ENCODE data around the gene GALNT10.

GALNT10 gene

GRCh38 chr5:154220625-154221024, 30.1 kb downstream of the GALNT10 start:
- TF ChIP-seq ARNT (IDR thresholded peaks at IDR 0.05) (no peak), SUZ12 (IDR thresholded peaks at IDR 0.05) (no peak), FOXA1 (IDR thresholded peaks at IDR 0.05) (no peak), ELF4 (IDR thresholded peaks at IDR 0.05) (no peak), TARDBP (IDR thresholded peaks at IDR 0.05) (no peak), HDGF (IDR thresholded peaks at IDR 0.05; ENCODE audit: borderline replicate concordance) (no peak), PKNOX1 (IDR thresholded peaks at IDR 0.05) (no peak), ZNF384 (IDR thresholded peaks at IDR 0.05) (no peak), FOXK2 (IDR thresholded peaks at IDR 0.05) (no peak), L3MBTL2 (conservative IDR thresholded peaks at IDR 0.05) (no peak), CTBP1 (IDR thresholded peaks at IDR 0.05; ENCODE audit: borderline replicate concordance) (no peak), NFRKB (IDR thresholded peaks at IDR 0.05) (no peak), LEF1 (IDR thresholded peaks at IDR 0.05; ENCODE audit: borderline replicate concordance) (no peak), BHLHE40 (IDR thresholded peaks at IDR 0.05; ENCODE audit: borderline replicate concordance) (no peak)
- ChIA-PET CTCF (interaction anchor here (0.6 kb wide), 1 partner anchor 148 kb away, joined by 3 read pairs; no protein-coding TSS in a partner anchor), POLR2A (no interaction called here)
- no peak for DNase-seq (ENCODE audit: extremely low spot score)

- DNase-seq (ENCODE audit: extremely low spot score) = no peak
- ChIA-PET CTCF (no interaction called here), POLR2A (no interaction called here)
- TF ChIP-seq FOXM1 (IDR thresholded peaks at IDR 0.05; ENCODE audit: borderline replicate concordance) (no peak), NFRKB (IDR thresholded peaks at IDR 0.05) (no peak), FOXA1 (IDR thresholded peaks at IDR 0.05) (no peak), ELF4 (IDR thresholded peaks at IDR 0.05) (no peak), ZNF384 (IDR thresholded peaks at IDR 0.05) (no peak), TARDBP (IDR thresholded peaks at IDR 0.05) (no peak), L3MBTL2 (conservative IDR thresholded peaks at IDR 0.05) (no peak), BHLHE40 (IDR thresholded peaks at IDR 0.05; ENCODE audit: borderline replicate concordance) (no peak), FOXK2 (IDR thresholded peaks at IDR 0.05) (no peak), SP1 (IDR thresholded peaks at IDR 0.05) (no peak), ARNT (IDR thresholded peaks at IDR 0.05) (no peak)
Observed at GRCh38 chr5:154221371-154221896, 30.9 kb downstream of the GALNT10 start.

- TF ChIP-seq FOXK2 (IDR thresholded peaks at IDR 0.05) (no peak), CTBP1 (IDR thresholded peaks at IDR 0.05; ENCODE audit: borderline replicate concordance) (no peak), PKNOX1 (IDR thresholded peaks at IDR 0.05) (no peak), FOXM1 (IDR thresholded peaks at IDR 0.05; ENCODE audit: borderline replicate concordance) (no peak), HDGF (IDR thresholded peaks at IDR 0.05; ENCODE audit: borderline replicate concordance) (no peak), ZNF384 (IDR thresholded peaks at IDR 0.05) (no peak), SUZ12 (IDR thresholded peaks at IDR 0.05) (no peak)
- ChIA-PET CTCF (no interaction called here), POLR2A (no interaction called here)
- no peak for DNase-seq (ENCODE audit: extremely low spot score)
Observed at GRCh38 chr5:154222414-154222813, 31.9 kb downstream of the GALNT10 start.

- CTCF ChIA-PET = no interaction called here
- no peak for DNase-seq (ENCODE audit: extremely low spot score)
- TF ChIP-seq ARNT (IDR thresholded peaks at IDR 0.05) = no peak
- no peak for TF ChIP-seq NFRKB (IDR thresholded peaks at IDR 0.05)
- POLR2A ChIA-PET = no interaction called here
Observed at GRCh38 chr5:154223320-154223719, 32.8 kb downstream of the GALNT10 start.

GRCh38 chr5:154227090-154227489, 36.6 kb downstream of the GALNT10 start:
- DNase-seq (ENCODE audit: extremely low spot score) = no peak
- ChIA-PET POLR2A (no interaction called here), CTCF (no interaction called here)
- TF ChIP-seq PKNOX1 (IDR thresholded peaks at IDR 0.05) (no peak), FOXK2 (IDR thresholded peaks at IDR 0.05) (no peak), SP1 (IDR thresholded peaks at IDR 0.05) (no peak), FOXA1 (IDR thresholded peaks at IDR 0.05) (no peak), LEF1 (IDR thresholded peaks at IDR 0.05; ENCODE audit: borderline replicate concordance) (no peak), CTBP1 (IDR thresholded peaks at IDR 0.05; ENCODE audit: borderline replicate concordance) (no peak), L3MBTL2 (conservative IDR thresholded peaks at IDR 0.05) (no peak), BHLHE40 (IDR thresholded peaks at IDR 0.05; ENCODE audit: borderline replicate concordance) (no peak), FOXM1 (IDR thresholded peaks at IDR 0.05; ENCODE audit: borderline replicate concordance) (no peak), ELF4 (IDR thresholded peaks at IDR 0.05) (no peak), ZNF384 (IDR thresholded peaks at IDR 0.05) (no peak), SUZ12 (IDR thresholded peaks at IDR 0.05) (no peak), TARDBP (IDR thresholded peaks at IDR 0.05) (no peak), NFRKB (IDR thresholded peaks at IDR 0.05) (no peak), ARNT (IDR thresholded peaks at IDR 0.05) (no peak), HDGF (IDR thresholded peaks at IDR 0.05; ENCODE audit: borderline replicate concordance) (no peak)

GRCh38 chr5:154228696-154229095, 38.2 kb downstream of the GALNT10 start:
- POLR2A ChIA-PET = no interaction called here
- TF ChIP-seq FOXM1 (IDR thresholded peaks at IDR 0.05; ENCODE audit: borderline replicate concordance) = no peak
- no peak for TF ChIP-seq TARDBP (IDR thresholded peaks at IDR 0.05)
- TF ChIP-seq PKNOX1 (IDR thresholded peaks at IDR 0.05) = no peak
- TF ChIP-seq BHLHE40 (IDR thresholded peaks at IDR 0.05; ENCODE audit: borderline replicate concordance) = no peak
- no peak for TF ChIP-seq HDGF (IDR thresholded peaks at IDR 0.05; ENCODE audit: borderline replicate concordance)
- TF ChIP-seq ARNT (IDR thresholded peaks at IDR 0.05) = no peak
- no peak for TF ChIP-seq NFRKB (IDR thresholded peaks at IDR 0.05)
- TF ChIP-seq ZNF384 (IDR thresholded peaks at IDR 0.05) = no peak
- CTCF ChIA-PET = no interaction called here
- DNase-seq (ENCODE audit: extremely low spot score) = no peak
